Esophagus squamous epithelium (tissue), 5 donors: ENCODE measurements around the gene SLC9B1. TPM values are rescaled to one million over a fixed set of nuclear protein-coding genes. Genes with fewer than 3 reads are reported as not detected.

Source experiments
- DNase-seq: peaks from one replicate; lab custom pipeline; 2025; lab: John Stamatoyannopoulos, UW
- H3K27ac ChIP-seq, 4 donors: fragments of 200-600 bp; sonication (generic); one replicate each; pipeline ENCODE4 v1.5.1; 2016 to 2019; ENCODE audit warnings: mild to moderate bottlenecking in 1 of 4
- H3K27me3 ChIP-seq, 4 donors: fragments of 200-600 bp; sonication (generic); 1 replicate in 3 of 4; 2 replicates in 1 of 4; pipeline versions ENCODE4 v1.5.1 to v1.6.0; 2017 to 2021; ENCODE audit warnings: antibody characterized with exemption in 1 of 4
- H3K36me3 ChIP-seq, 3 donors: fragments of 200-600 bp; sonication (generic); one replicate each; pipeline ENCODE4 v1.5.1; 2016 to 2019
- H3K4me1 ChIP-seq, 3 donors: fragments of 200-600 bp; sonication (generic); one replicate each; pipeline ENCODE4 v1.5.1; 2017 to 2019
- H3K4me3 ChIP-seq, 4 donors: fragments of 200-600 bp; sonication (generic); 1 replicate in 3 of 4; 2 replicates in 1 of 4; pipeline ENCODE4 v1.5.1; 2016 to 2019; ENCODE audit warnings: mild to moderate bottlenecking in 2 of 4, moderate library complexity in 1 of 4
- H3K9me3 ChIP-seq, 3 donors: fragments of 200-600 bp; sonication (generic); one replicate each; pipeline ENCODE4 v1.5.1; 2016 to 2019
- CTCF ChIP-seq, 6 experiments: fragments of 450-650 bp in 4 of 6; fragments of 200-600 bp in 2 of 6; sonication (generic) in 2 of 6; IDR thresholded peaks; one replicate each; pipeline ENCODE4 v1.5.1; 2016 to 2019; ENCODE audit warnings: antibody characterized with exemption in 6 of 6, mild to moderate bottlenecking in 4 of 6, moderate library complexity in 4 of 6
- POLR2A ChIP-seq, 4 donors: fragments of 450-650 bp; IDR thresholded peaks; one replicate each; pipeline ENCODE4 v1.6.1; 2017; ENCODE audit warnings: antibody characterized with exemption in 4 of 4, mild to moderate bottlenecking in 4 of 4, moderate library complexity in 3 of 4
- WGBS, 2 donors: methylation state at CpG; one replicate each; pipeline ENCODE4 v1.1.5; 2018; 5-methylcytosine and 5-hydroxymethylcytosine counted together
- intact Hi-C: fragments of 100-400 bp; cut with DNase I; formaldehyde crosslinking; loops from one replicate; pipeline ENCODE4 v1.15.0; 2022
- total RNA-seq, 4 donors: library from RNA; depleted of rRNA; stranded (reverse); fragments of >200 nt; gene quantifications; one replicate each; pipeline ENCODE4 v1.1.0, GENCODE V29; 2016
- donor health status: DM: yes; HTN: yes; CAD: no.

SLC9B1 gene
- total RNA-seq = under 1 TPM in 2 of 4 donors, not detected in 2; 0.49 to 0.76 TPM

- peak; percentile 71 for DNase-seq
- Histone ChIP-seq H3K9me3 (no peaks in the 10 kb centered on the region), H3K27ac (peak within 1 kb of the TSS; percentile 90 to 94 (median 92)), H3K4me1 (peaks cover 0 to 18% (median 6%) of the 10 kb centered on the region in 3 donors), H3K27me3 (no peaks in the 10 kb centered on the region), H3K36me3 (no peaks in the 10 kb centered on the region), H3K4me3 (peak within 1 kb of the TSS; percentile 38 to 70 (median 53))
- TF ChIP-seq CTCF (IDR thresholded peaks at IDR 0.05) (peak in 1 of 6 experiments; percentile 22), POLR2A (IDR thresholded peaks at IDR 0.05) (peak in 3 of 4 donors; percentile 69 to 84 (median 84))
- intact Hi-C loops = no loop called here
- WGBS, 2 donors = 1 to 6% methylated on average over 34 to 41 of the region's 46 CpGs
These were observed at the start of gene SLC9B1 for GRCh38 chr4:103019308-103020124. TSS of gene SLC9B1 (minus strand) at chr4:103019705. CDS start at chr4:102991711, 27,994 bp downstream.

GRCh38 chr4:103067841-103068547, 48.5 kb upstream of the SLC9B1 start:
- no peak for DNase-seq
- no peaks in the 10 kb centered on the region for H3K9me3 ChIP-seq
- no peaks in the 10 kb centered on the region for H3K4me1 ChIP-seq
- TF ChIP-seq CTCF (IDR thresholded peaks at IDR 0.05) = no peak
- TF ChIP-seq POLR2A (IDR thresholded peaks at IDR 0.05) = no peak
- H3K4me3 ChIP-seq = no peak overlapping the region
- intact Hi-C loops = no loop called here
- no peak overlapping the region for H3K27ac ChIP-seq
- H3K36me3 ChIP-seq = peaks cover 0 to 10% (median 0%) of the 10 kb centered on the region in 3 donors
- no peaks in the 10 kb centered on the region for H3K27me3 ChIP-seq
- WGBS, 2 donors = 73 to 80% methylated on average over 2 of the region's 2 CpGs

- H3K36me3 ChIP-seq = peaks cover 0 to 8% (median 0%) of the 10 kb centered on the region in 3 donors
- no peaks in the 10 kb centered on the region for H3K27me3 ChIP-seq
- no peaks in the 10 kb centered on the region for H3K4me1 ChIP-seq
- TF ChIP-seq CTCF (IDR thresholded peaks at IDR 0.05) = no peak
- no peak for TF ChIP-seq POLR2A (IDR thresholded peaks at IDR 0.05)
- intact Hi-C loops = no loop called here
- no peaks in the 10 kb centered on the region for H3K9me3 ChIP-seq
- WGBS, 2 donors = 94 to 98% methylated on average over 2 of the region's 2 CpGs
- H3K4me3 ChIP-seq = no peak overlapping the region
- DNase-seq = no peak
- H3K27ac ChIP-seq = no peak overlapping the region
These were observed 41.1 kb upstream of the SLC9B1 start for GRCh38 chr4:103060453-103061148.

GRCh38 chr4:103054030-103054429, 34.5 kb upstream of the SLC9B1 start:
- intact Hi-C loops = no loop called here
- Histone ChIP-seq H3K4me1 (no peaks in the 10 kb centered on the region), H3K36me3 (peaks cover 0 to 12% (median 0%) of the 10 kb centered on the region in 3 donors), H3K27me3 (no peaks in the 10 kb centered on the region), H3K27ac (no peak overlapping the region), H3K9me3 (no peaks in the 10 kb centered on the region), H3K4me3 (no peak overlapping the region)
- no peak for DNase-seq
- TF ChIP-seq POLR2A (IDR thresholded peaks at IDR 0.05) (no peak), CTCF (IDR thresholded peaks at IDR 0.05) (no peak)
- WGBS, 2 donors = 87 to 98% methylated on average over 3 of the region's 3 CpGs
